ENCODE results near the gene TSEN15.
"Not testable (repeated sequence)": the region's sequence is repeated elsewhere in the genome, so short reads cannot be mapped to it uniquely, and the experiment has no call there.

TSEN15 gene

DNA sequence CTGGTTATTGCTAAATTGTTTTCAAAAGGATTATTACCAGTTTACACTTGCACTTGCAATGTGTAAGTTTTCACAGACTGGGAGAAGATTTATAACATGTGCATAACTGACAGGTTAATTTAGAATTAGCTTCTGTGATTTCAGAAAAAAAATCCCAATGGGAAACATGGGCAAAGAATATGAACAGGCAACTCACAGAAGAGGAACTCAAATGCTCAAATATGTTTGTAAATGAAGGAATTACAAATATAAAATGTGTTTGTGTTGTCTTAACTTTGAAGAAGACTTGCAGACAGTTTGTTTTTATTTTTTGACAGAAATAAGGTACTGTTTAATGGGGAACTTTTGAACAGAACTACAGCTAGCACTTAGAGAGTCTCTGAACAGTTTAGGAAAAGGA is 8.4 kb downstream of the TSEN15 start:
- DNase-seq, result no peak

DNA sequence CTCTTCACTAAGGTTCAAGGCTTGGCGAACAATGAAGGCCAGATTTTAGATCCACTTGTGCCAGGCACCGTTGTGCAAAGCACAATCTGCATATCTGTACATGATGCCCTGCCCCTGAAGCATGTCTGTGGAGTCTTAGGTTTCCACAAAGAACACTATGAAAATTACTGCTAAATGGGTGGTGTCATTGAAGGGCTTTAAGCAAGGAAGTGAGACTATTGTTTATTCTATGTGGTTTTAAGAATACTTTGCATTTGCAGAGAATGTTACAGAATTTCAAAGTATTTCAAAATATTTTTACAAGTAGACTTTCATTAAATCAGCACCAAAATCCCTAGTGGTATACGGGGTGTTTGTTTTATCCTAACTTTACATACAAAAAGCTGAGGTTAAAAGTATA is 8.8 kb downstream of the TSEN15 start:
- DNase-seq, result no peak

DNA sequence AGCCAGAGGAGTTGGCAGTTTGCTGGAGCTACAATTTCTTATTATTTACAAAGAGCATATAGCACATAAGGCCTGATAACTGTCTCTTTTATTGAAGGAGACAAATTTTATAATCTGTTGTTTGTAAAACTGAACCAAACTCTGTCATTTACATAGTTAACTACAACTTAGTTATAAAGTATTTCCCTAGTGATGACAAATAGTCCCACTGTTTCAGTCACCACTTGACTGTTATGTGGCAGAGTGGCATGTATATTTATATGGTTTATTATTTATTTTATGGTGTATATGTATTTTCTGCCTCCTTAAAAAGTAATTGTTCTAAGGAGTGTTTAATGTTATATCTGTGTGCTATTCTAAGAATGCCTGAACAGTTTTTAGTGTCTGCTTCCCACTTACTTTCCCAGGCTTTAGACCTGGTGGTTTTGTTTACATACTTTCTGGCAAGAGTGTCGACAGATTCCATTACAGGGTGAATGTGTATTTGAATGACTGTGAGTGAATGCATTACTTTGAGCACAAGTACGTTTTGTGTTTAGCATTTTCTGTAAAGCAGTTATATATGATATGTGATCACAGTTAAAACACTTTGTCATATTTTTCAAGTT is 10.0 kb downstream of the TSEN15 start:
- DNase-seq, result no peak

DNA sequence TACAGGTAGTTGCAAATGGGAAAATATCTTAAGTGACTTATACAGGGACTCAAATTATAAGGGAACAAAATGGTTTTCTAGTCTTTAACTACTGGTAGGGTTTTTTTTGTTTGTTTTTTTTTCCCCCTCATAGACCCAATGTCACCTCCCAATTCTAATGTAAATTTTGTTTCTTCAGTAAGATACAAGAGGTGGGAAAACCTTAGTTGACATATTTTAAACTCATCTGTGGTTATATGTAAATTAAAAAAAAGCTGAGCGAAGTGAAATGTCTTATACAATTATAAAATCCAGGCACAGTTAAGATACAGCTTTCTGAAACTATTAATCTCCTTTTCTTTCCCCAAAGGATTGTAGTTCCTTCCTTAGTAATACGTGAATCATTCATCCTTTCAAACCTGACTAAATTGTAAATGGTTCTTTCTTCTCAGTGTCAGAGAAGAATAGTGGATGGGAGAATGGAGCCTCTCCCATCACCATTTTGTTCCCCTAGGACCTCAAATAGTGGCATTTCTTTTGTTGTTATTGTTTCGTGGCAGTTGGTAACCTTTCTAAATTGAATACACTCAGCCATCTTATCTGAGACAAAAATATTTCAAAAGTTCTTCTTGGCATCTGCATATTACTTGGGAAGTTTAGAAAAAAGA is 11.2 kb downstream of the TSEN15 start:
- DNase-seq, result no peak

DNA sequence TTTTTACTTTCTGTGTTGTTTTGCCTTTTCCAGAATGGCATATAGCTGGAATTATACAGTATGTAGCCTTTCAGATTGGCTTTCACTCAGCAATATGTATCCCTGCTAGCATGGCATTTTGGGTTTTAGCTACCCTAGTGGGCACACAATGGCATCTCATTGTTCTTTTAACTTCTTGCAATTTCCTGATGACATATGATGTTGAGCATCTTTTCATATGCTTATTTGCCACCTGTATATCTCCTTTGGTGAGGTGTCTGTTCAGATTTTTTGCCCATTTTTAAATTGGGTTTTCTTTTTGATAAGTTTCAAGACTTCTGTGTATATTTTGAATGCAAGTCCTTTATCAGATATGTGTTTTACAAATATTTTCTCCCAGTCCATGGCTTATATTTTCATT is 14.0 kb downstream of the TSEN15 start:
- DNase-seq, result no peak

DNA sequence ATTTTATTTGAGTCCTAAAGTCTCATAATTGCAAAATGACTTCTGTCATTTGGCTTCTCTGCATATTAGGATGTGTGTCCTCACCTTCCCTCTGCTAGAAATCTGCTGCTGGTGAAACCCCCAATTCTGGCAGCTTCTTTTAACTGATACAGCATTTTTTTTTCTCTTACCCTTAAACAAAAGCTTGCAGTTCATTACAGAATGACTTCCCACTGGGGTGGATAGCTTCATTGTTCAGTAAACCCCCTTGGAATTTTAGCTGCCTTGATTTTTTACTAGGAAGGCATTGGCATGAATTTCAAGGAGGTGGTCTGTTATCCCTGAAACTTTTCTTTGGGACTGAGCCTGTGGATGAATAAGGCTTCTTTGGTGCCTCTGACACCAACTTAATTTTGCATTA is 16.8 kb downstream of the TSEN15 start:
- DNase-seq, result no peak

DNA sequence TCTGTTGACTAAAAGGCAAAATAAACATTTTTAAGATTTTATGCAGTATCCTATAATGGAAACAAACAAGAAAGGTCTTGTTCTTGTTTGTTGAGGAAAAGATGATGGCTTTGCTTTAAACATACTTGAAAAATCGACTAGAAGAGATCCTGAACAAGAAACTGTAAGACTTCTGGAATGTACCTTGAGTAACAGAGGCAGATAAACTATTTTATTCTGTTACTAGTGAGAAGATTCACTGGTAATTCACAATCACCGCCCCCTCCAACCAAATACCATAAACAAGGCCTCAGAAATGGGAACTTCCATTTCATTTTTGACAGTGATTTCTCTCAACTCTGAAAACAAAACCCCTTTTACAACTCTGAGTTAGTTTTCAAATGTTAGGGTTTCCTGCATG is 18.1 kb downstream of the TSEN15 start:
- no peak for DNase-seq

DNA sequence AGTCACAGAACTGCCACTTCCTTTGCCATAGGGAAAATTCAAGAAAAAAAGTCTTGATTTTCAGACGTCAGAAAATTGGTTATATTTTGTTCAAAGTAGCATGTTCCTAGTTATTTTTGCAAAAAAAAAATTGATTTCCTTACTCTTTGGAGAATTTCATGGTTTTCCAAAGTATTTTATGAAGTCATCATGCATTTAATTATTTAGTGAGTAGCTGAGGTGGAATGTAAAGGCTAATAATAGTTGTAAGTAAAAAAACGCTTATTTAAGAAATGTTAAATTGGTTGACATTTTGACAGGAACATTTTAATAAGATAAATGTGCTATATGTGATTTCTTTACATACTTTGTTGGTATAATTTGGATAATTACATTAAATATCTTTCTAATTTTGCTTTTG is 20.8 kb downstream of the TSEN15 start:
- no peak for DNase-seq

DNA sequence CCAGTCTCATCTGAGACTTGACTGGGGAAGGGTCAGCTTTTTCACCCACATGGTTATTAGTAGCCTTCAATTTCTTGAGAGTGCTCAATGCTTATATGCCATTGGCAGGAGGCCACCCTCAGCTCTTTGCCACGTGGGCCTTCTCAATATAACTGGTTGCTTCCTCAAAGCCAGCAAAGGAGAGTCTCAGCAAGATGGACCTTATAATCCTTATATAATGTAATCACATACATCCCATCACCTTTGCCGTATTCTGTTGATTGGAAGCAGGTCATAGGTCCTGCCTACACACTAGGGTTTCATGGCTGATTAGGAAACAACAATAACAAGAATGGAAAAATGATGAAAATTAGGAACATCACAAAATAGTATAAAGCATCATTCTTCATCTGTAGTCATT is 22.9 kb downstream of the TSEN15 start:
- DNase-seq, result no peak

DNA sequence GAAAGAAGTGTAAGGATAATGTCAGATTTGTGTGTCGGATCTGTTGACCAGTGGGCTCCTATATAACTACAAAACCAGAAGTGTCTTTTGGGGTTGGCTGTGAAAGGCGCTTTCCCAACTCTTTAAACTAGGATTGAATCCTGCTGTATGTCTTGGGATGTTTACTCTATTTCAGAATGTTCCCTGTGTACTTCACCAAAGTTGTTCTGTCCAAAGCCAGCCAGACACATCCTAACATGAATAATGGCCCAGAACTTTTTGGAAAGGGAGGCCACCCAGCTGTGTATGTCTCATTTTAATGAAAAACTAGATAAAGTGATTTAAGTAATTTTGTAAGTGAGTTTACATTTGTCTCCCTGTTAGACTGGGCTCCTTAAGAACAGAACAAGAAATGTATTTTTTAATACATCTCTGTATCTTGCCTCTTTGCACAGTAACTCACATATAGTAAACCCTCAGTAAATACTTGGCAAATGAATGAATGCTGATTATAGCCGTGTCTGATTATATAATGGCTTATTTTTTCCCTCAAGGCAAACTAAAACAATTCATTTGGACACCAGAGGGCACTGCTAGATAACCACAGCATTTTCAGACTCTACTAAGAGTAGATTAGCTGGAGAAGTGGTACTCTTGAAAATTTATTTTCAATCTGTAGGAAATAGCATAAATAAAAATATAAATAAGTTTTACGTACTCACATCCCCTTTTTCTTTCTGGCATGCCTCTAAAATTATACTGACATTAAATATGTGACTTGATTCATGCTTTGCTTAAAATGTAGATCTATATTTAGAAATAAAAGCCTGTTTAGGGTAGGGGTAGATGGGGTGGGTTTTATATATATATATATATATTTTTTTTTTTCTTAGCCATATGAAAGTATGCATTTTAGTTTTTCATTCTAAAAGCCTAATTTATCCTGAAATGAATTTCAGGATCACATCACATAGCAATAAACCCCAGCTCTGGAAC is 23.8 kb downstream of the TSEN15 start:
- no peak for DNase-seq

DNA sequence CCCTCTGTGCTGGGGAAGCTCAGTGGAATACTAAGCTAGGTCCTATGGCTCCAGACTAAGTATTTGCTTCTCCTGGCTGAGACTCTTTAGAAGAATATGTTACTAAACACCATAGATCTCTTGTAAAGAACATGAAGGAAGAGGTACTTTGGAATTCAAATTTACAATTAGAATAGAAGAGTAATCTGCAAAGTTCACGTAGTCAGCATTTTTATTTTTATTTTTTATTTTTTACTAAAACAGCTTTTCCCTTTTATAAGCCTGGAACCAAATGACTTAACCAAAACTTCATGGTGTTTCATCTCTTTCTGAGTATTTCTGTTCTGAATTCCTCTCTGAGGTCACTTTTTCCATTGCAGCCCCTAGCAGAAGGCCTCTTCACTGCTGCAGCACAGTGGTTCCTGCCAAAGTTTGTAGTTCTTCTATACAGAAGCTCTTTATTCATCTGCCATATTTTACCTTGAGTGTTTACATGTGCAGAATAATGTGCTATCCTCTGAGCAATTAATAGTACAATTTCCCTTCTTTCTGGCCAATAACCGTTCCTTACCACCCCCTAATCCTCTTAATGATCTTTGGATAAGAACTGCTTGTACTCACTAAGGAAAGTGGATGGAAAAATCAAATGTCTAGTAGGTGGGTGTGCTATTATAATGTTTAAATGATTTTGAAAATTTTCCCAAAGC is 27.2 kb downstream of the TSEN15 start:
- no peak for DNase-seq

DNA sequence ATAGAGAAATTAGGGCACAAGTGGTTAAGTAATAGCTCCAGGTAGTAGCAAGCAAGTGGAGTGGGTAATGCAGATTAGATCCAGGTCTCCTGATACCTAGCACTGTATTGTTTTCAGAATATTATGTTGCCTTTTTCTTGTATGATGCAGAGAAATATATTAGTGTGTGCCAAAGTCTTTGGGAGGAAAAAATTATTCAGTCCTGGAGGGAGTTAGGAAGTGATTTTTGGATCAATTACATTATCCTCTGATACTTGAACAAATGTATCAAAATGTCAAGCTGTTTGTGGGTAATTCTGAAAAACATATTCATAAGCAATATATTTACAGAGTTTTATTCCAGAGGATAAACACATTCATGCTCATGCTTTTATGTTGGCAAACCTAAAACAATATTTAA is 28.8 kb downstream of the TSEN15 start:
- DNase-seq, result no peak

DNA sequence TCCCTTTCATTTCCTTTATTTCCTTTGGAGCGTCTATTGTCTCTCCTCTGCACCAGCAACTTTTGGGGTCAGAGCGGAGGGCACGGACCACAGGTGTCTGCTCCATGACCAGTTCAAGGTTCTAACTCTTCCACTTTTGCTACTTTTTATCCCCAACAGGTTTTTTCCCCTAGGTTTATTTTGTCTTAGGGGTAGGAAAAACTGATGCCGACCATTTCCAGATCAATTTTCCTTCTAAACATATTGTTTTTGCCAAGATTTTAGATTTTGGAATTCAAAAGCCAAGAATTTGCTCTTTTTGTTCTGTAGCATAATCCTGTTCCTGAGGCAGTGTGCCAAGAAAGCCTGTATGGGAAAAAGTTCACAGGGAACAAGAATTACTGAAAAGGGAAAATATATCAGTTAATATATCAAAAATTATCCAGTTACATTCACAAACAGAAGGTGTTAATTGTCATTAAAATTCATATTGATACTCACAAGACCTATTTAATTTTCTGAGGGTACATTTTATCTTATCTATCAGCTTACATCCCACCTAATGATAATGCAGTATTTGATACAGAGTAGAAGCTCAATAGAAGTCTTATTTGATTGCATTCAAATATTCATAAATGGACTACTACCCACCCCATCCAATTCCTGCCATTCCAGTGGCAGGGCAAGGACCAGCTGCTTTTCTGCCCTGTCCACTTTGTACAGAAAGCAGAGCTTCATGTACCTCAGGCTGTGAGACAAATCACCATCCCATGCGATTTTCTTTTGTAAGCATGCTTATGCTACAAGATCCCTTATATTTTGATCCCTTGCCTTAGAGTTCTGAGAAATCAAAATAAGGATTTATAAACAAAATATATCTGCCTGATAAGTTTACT is 31.2 kb downstream of the TSEN15 start:
- no peak for DNase-seq

DNA sequence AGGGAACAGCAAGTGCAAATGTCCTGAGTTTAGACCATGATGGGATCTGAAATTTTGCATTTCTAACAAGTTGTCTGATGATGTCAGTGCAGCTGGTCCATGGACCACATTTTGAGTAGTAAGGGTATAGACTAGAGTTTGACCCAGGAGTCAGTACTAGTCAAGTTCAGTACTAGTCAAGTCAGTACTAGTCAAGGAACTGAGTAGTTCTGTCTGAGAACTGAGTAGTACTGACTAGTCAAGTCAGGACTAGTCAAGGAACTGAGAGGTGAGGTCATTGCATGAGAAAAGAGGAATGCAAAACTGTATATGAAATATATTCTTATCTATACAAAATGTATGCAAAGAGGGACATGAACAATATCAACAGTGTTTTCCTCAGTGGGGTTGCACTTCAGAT is 34.1 kb downstream of the TSEN15 start:
- DNase-seq, result no peak

DNA sequence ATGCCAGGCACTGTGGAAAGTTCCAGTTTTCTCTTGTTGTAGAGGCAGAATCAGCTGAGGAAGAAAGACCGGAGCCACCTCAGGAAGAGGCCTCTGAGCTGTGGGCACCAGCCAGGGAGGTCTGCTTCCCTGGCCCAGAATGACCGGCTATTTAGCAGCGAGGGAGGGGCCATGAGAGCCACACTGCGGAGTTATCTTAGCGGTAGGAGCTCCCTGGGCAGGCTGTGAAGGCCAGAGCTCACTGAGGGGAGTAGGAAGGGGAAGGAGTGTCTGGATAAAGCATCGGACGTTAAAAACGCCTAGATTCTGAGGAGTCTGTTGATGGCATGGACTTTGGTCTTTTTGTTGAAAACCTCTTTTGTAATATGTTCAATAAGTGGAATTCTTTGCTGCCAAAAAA is 36.5 kb downstream of the TSEN15 start:
- no peak for DNase-seq

DNA sequence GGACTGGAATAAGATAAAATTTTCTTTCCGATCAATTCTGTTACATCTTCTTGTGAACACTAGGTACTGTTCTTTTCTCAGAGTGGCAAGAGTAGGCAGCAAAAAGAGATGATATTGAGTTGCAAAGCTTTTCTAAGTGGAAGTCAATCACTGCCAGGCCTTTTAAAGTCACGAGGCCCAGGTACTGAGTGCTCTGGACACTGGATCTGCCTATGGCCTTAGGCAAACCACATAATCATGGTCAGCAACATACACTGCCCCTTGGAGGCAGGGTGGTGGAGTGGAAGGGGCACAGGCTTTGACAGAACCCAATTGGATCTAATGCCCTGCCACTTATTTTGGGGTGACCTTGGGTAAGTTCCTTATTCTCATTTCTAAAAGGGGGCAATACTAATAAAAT is 41.5 kb downstream of the TSEN15 start:
- no peak for DNase-seq

DNA sequence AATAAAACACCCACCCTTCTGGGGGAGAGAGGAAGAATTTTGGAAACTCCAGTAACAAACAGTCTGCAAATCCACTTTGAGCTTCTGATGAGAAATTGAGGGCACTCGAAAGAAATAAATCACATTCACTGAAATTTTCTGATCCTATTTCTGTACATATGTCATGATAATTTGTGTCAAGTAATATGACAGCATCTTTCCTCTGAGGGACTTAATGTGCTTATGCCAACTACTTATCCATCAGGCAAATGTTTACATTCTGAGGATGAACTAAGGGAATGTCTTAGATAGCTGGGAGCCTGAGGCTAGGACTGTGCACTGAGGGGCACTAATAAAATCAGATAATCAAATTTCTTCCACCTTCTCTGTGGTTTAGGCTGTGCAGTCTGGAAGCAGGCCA is 44.5 kb downstream of the TSEN15 start:
- DNase-seq, result no peak

DNA sequence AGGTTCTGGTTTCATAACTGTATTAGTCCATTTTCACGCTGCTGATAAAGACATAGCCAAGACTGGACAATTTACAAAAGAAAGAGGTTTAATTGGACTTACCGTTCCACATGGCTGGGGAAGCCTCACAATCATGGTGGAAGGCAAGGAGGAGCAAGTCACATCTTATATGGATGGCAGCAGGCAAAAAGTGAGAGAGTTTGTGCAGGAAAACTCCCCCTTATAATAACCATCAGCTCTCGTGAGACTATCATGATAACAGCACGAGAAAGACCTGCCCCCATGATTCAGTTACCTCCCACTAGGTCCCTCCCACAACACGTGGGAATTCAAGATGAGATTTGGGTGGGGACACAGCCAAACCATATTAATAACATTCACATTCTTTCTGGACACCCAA is 45.0 kb downstream of the TSEN15 start:
- not testable (repeated sequence) for DNase-seq

DNA sequence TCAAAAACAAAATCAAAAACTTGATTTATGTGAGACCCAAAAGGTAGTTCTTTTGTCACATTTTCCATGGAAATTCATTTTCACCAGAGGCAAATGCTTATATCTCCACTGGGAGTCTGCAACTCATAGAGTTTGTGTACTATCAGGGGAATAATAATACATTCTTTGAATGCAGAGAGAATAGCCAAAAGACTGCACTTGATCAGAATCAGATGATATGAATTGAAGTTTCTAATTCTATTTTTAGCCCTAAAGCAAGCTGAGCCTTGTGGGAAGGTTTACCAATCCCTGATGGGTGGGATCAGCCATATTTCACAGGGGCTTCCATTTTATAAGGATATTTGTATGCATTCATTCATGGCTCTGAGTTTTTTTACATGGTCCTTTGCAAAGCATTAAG is 49.6 kb downstream of the TSEN15 start:
- DNase-seq, result no peak

DNA sequence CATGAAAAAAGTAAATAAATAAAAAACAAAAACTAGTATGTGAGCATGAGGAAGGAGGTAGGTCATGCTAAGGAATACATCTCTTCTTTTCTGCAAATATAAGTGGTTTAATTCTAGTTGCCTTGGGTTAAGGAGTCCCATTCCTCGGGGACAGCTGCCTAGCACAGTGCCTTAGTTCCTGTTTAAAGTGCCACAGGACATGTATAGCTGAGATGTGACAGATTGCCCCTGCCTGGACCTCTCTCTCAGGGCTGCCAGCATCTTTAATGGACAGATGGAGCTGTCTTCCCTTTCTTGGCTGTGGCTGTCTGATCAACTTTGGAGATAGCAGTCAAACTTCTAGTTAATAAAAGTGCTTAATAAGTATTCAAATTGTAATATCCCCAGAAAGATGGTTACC is 50.0 kb downstream of the TSEN15 start:
- DNase-seq, result no peak

DNA sequence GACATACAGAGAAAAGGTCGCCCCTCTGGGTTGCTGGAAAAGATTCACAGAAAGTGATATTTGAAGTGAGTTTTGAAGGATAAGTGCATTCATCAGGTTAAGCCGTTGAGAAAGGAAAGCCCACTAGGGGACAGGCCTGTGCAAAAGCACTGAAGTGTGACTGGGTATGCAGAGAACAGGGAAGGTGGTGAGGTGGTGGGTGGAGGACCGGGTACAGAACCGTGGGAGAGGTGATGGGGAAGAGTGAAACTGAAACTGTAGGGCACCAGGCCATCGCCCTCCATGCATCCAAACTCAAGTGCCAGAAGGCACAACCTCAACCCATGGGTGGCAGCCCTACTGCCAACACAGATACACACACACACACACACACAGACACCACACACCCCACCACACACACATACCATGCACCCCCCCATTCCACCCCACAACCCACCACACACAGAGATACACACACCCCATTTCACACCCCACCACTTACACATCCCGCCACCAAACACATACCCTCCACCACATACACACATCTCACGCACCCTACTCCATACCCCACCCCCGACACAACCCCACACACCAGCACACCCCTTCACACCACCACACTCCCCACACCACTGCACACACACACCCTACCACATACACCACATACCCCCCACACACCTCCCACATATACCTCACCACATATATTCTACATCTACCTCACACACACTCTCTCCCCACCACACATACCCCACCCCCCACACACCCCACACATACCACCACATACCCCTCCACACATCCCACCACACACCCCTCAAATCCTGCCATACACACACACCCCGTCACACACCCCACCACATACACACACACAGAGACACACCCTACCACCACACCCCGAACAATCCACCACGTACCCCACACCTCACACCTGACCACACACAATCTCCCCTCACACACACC is 59.0 kb downstream of the TSEN15 start:
- DNase-seq, result no peak
